ENCODE measurements around the gene UBALD2. TPM values are rescaled to one million over a fixed set of nuclear protein-coding genes. Genes with fewer than 3 reads are reported as not detected.

Gene UBALD2
- total and polyA plus RNA-seq, 2 of the 13 experiments (the other 11 are each of a cell fraction or from before 2014, with no cell fraction given): 3.3 to 89.7 TPM

GRCh38 chr17:76240461-76241203 lies 24.5 kb upstream of the UBALD2 start, which contains the start of gene RNF157 (continued):
- no peak for TF ChIP-seq ZNF18 (CRISPR knock-in tag; IDR thresholded peaks at IDR 0.05; ENCODE audit: insufficient replicate concordance)
- TF ChIP-seq ZNF431 (CRISPR knock-in tag; IDR thresholded peaks at IDR 0.05; ENCODE audit: borderline replicate concordance, low read depth): no peak
- peak; percentile 32; the same call in 1 of the 2 replicates for TF ChIP-seq ZNF572 (CRISPR knock-in tag; IDR thresholded peaks at IDR 0.05)
- TF ChIP-seq ZNF687 (CRISPR knock-in tag; IDR thresholded peaks at IDR 0.05): peak; percentile 65
- peak; percentile 55; the same call in 1 of the 2 replicates for TF ChIP-seq EED (CRISPR knock-in tag; IDR thresholded peaks at IDR 0.05)
- no peak for TF ChIP-seq MED1 (CRISPR knock-in tag; IDR thresholded peaks at IDR 0.05)
- TF ChIP-seq LCORL (IDR thresholded peaks at IDR 0.05): no peak
- TF ChIP-seq LCORL (CRISPR knock-in tag; IDR thresholded peaks at IDR 0.05): 0 out of 2 replicates have a peak, but pooled peaks have one; percentile 34
- no peak for TF ChIP-seq FUBP1 (CRISPR knock-in tag; IDR thresholded peaks at IDR 0.05; ENCODE audit: borderline replicate concordance)
- TF ChIP-seq ZNF207 (IDR thresholded peaks at IDR 0.05; ENCODE audit: borderline replicate concordance): no peak
- peak; percentile 56; the same call in 1 of the 2 replicates for TF ChIP-seq ARHGAP35 (CRISPR knock-in tag; IDR thresholded peaks at IDR 0.05; ENCODE audit: borderline replicate concordance)
- TF ChIP-seq, protein P1, sequence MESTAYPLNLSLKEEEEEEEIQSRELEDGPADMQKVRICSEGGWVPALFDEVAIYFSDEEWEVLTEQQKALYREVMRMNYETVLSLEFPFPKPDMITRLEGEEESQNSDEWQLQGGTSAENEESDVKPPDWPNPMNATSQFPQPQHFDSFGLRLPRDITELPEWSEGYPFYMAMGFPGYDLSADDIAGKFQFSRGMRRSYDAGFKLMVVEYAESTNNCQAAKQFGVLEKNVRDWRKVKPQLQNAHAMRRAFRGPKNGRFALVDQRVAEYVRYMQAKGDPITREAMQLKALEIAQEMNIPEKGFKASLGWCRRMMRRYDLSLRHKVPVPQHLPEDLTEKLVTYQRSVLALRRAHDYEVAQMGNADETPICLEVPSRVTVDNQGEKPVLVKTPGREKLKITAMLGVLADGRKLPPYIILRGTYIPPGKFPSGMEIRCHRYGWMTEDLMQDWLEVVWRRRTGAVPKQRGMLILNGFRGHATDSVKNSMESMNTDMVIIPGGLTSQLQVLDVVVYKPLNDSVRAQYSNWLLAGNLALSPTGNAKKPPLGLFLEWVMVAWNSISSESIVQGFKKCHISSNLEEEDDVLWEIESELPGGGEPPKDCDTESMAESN (CRISPR knock-in tag; conservative IDR thresholded peaks at IDR 0.05): peak; percentile 61; the same call in 1 of the 2 replicates
- no peak for TF ChIP-seq ZNF503 (CRISPR knock-in tag; IDR thresholded peaks at IDR 0.05)
- TF ChIP-seq ZNF251 (CRISPR knock-in tag; IDR thresholded peaks at IDR 0.05): no peak

Data from HepG2 (cell line).